ENCODE measurements around the gene TOMM70.

The TOMM70 gene

GRCh38 chr3:100319951-100320350 is 80.9 kb downstream of the TOMM70 start:
- no peak for DNase-seq

- no peak for DNase-seq
Measured at GRCh38 chr3:100317912-100318311, 83.0 kb downstream of the TOMM70 start.

- DNase-seq, result peak; percentile 34
Measured at GRCh38 chr3:100316641-100317069, 84.2 kb downstream of the TOMM70 start.
